Gastrocnemius medialis (tissue), 4 donors: ENCODE results near the gene ZNF556. TPM values are rescaled to one million over a fixed set of nuclear protein-coding genes. Genes with fewer than 3 reads are reported as not detected.
A peak's percentile ranks its signal among the peaks of the same experiment; 100 is the strongest.
"Not testable (repeated sequence)": the region's sequence is repeated elsewhere in the genome, so short reads cannot be mapped to it uniquely, and the experiment has no call there.

Source experiments
- ATAC-seq, 2 donors: fragments of 150-250 bp; one replicate each; pipeline ENCODE4 v1.9.1; 2016
- DNase-seq, 2 donors: peaks; one replicate each; pipeline ENCODE4 v3.0.0-alpha.2; 2019
- H3K27ac ChIP-seq, 4 donors: fragments of 200-600 bp; sonication (generic); 1 replicate in 1 of 4; 2 replicates in 3 of 4; pipeline ENCODE4 v1.5.1; 2016 to 2018; ENCODE audit warnings: mild to moderate bottlenecking in 2 of 4, moderate library complexity in 1 of 4
- H3K27me3 ChIP-seq, 3 donors: fragments of 200-600 bp; sonication (generic) in 2 of 3; 1 replicate in 1 of 3; 2 replicates in 2 of 3; pipeline versions ENCODE4 v1.5.1 to v1.6.0; 2016 to 2019; ENCODE audit warnings: mild to moderate bottlenecking in 1 of 3, moderate library complexity in 1 of 3
- H3K36me3 ChIP-seq, 2 donors: fragments of 200-600 bp; sonication (generic) in 1 of 2; one replicate each; pipeline ENCODE4 v1.5.1; 2017 to 2018
- H3K4me1 ChIP-seq, 2 donors: fragments of 200-600 bp; sonication (generic) in 1 of 2; one replicate each; pipeline ENCODE4 v1.5.1; 2016 to 2017; ENCODE audit warnings: mild to moderate bottlenecking in 2 of 2
- H3K4me3 ChIP-seq, 4 donors: fragments of 200-600 bp; sonication (generic) in 3 of 4; 1 replicate in 1 of 4; 2 replicates in 3 of 4; pipeline ENCODE4 v1.5.1; 2016 to 2019; ENCODE audit warnings: mild to moderate bottlenecking in 2 of 4
- H3K9me3 ChIP-seq, 3 donors: fragments of 200-600 bp; sonication (generic) in 2 of 3; 1 replicate in 1 of 3; 2 replicates in 2 of 3; pipeline ENCODE4 v1.5.1; 2016 to 2019
- POLR2A ChIP-seq, 2 donors: fragments of 450-650 bp; IDR thresholded peaks; one replicate each; pipeline ENCODE4 v1.6.1; 2017; ENCODE audit warnings: antibody characterized with exemption in 2 of 2, mild to moderate bottlenecking in 2 of 2, moderate library complexity in 2 of 2
- in situ Hi-C, 4 donors: fragments of 200-750 bp; cut with MboI; loops; one replicate each; pipeline versions ENCODE4 v1.15.0 to v1.8.0; 2017; ENCODE audit warnings: low sequenced_read_pairs in 4 of 4
- intact Hi-C: fragments of 100-400 bp; cut with DNase I; formaldehyde crosslinking; loops from one replicate; pipeline ENCODE4 v1.15.1; 2023; ENCODE audit warnings: low total_unique reads
- total RNA-seq, 4 donors: library from RNA; depleted of rRNA; stranded (reverse); fragments of >200 nt; gene quantifications; one replicate each; pipeline versions ENCODE4 v1.1.0 to v1.2.3, GENCODE V29; 2016
- TF ChIP-seq, protein P1 (sequence below), 5 experiments: fragments of 450-650 bp in 3 of 5; fragments of 200-600 bp in 2 of 5; sonication (generic) in 2 of 5; IDR thresholded peaks in 4 of 5; conservative IDR thresholded peaks in 1 of 5; 1 replicate in 4 of 5; 2 replicates in 1 of 5; pipeline ENCODE4 v1.5.1; 2016 to 2019; ENCODE audit warnings: antibody characterized with exemption in 5 of 5, mild to moderate bottlenecking in 3 of 5, moderate library complexity in 3 of 5

ZNF556 gene
- total RNA-seq, 4 donors from 2014 or later: 0.26 to 0.34 TPM; not detected in 2

DNA sequence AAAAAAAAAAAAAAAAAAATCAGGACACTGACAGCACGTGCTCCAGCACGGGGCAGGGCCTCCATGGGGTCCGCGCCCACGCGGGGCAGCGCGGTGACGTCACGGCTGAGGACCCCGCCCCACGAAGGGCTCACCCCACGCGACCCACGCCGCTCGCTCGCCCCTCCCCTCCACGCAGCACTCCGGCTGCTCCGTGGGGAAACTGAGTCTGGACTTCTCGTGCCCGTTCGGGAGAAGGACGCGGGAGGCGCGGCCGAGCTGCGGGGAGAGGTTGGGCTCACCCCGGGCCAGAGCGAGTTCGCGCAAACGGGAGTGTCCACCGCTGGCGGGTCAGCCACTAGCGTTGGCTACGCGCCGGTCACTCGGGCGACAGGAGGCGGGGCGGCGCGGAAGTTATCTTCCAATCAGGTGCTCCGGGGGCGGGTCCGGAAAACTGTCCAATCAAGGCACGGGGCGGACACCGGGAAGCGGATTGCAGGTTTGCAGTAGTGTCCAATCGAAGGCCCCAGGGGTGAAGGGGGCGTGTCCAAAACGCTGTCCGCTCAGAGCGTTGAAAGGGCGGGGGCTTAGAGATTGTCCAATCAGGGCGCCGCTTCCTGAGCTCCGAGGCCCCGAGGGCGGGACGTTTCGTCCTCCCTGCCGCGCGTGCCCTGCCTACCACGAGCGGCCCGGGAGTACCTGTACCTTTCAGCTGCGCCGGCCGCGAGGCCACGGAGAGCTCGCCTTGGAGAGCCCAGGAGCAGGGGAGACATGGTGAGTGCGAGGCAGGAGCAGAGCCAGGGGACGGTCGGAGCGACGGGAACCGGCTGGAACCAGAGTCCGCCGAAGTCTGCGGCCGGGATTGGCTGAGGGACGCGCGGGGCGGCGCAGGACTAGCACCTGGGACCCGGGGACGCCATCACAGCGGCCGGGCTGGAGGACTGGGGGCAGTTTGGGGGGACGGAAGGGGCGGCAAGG, 33.4 kb downstream of the ZNF556 start, which contains the start of gene ZNF57:
ZNF57 (plus strand) TSS at position 633 of the 957 bp plus-strand sequence; CDS start at position 751, 118 bp downstream.
- Histone ChIP-seq H3K36me3 (no peaks in the 10 kb centered on the region), H3K4me3 (peak within 1 kb of the TSS; percentile 71 to 88 (median 84)), H3K4me1 (peaks cover 8 to 10% of the 10 kb centered on the region in 2 donors), H3K9me3 (no peaks in the 10 kb centered on the region), H3K27me3 (no peaks in the 10 kb centered on the region), H3K27ac (peak within 1 kb of the TSS; percentile 71 to 82 (median 76))
- DNase-seq (peak; percentile 99), ATAC-seq (peak; percentile 100)
- intact Hi-C loops: loop anchor here (2.0 kb wide), 2 partner anchors 50 to 54 kb away; no protein-coding TSS in a partner anchor
- TF ChIP-seq, protein P1, sequence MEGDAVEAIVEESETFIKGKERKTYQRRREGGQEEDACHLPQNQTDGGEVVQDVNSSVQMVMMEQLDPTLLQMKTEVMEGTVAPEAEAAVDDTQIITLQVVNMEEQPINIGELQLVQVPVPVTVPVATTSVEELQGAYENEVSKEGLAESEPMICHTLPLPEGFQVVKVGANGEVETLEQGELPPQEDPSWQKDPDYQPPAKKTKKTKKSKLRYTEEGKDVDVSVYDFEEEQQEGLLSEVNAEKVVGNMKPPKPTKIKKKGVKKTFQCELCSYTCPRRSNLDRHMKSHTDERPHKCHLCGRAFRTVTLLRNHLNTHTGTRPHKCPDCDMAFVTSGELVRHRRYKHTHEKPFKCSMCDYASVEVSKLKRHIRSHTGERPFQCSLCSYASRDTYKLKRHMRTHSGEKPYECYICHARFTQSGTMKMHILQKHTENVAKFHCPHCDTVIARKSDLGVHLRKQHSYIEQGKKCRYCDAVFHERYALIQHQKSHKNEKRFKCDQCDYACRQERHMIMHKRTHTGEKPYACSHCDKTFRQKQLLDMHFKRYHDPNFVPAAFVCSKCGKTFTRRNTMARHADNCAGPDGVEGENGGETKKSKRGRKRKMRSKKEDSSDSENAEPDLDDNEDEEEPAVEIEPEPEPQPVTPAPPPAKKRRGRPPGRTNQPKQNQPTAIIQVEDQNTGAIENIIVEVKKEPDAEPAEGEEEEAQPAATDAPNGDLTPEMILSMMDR (IDR thresholded peaks at IDR 0.05 in 4 of 5, conservative IDR thresholded peaks at IDR 0.05 in 1 of 5): no peak
- peak; percentile 42 to 52 for TF ChIP-seq POLR2A (IDR thresholded peaks at IDR 0.05)
- in situ Hi-C loops: no loop called here

DNA sequence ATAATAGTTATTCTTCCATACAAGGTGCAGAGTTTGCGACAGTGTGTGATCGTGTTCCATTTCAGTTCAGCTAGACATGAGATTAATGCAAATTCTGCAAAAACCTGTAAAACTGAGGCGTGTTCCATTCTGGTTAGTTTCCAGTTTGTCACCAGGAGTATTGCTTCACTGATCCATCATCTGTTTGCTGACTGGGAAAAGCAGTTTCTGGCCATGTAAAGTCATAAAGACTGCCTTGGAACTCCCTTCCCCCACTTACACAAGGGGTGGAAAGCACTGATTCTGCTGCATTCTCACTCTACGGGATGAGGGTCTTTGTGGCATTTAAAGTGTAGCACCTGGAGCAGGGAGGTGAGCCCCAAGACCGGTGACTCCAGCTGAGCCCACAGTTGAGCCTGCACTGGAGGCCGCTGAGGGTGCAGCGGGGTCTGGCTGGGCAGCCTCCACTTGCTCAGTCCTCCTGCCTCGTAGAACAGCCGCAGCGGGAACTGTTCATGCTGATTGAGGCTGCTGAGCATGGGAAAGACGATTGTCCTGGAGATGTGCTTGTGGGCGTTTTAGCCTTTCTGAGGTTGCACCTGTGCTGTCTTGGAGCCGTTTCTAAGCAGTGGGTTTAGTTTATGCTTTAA, 35.6 kb downstream of the ZNF556 start:
- no peaks in the 10 kb centered on the region for H3K9me3 ChIP-seq
- DNase-seq (no peak), ATAC-seq (no peak)
- no peaks in the 10 kb centered on the region for H3K36me3 ChIP-seq
- TF ChIP-seq POLR2A (IDR thresholded peaks at IDR 0.05): no peak
- H3K27ac ChIP-seq: no peak overlapping the region
- in situ Hi-C loops (no loop called here), intact Hi-C loops (no loop called here)
- no peak overlapping the region for H3K4me3 ChIP-seq
- peaks cover 8 to 10% of the 10 kb centered on the region in 2 donors for H3K4me1 ChIP-seq
- H3K27me3 ChIP-seq: no peaks in the 10 kb centered on the region

DNA sequence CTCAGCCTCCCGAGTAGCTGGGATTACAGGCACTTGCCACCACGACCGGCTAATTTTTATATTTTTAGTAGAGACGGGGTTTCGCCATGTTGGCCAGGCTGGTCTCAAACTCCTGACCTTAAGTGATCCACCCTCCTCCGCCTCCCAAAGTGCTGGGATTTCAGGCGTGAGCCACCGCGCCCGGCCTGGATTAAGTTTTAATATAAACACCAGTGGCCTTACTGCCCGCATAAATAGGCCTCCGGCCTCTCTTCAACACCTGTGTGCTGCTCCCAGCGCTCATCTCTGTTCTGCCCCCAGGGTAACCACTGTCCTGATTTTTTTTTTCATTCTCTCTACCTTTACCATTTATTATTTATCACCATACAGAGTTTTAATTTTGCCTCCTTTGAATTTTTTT, 36.2 kb downstream of the ZNF556 start:
- intact Hi-C loops, in situ Hi-C loops, H3K27ac ChIP-seq, DNase-seq, H3K4me1 ChIP-seq, H3K36me3 ChIP-seq, H3K27me3 ChIP-seq, H3K9me3 ChIP-seq, H3K4me3 ChIP-seq, ATAC-seq: not testable (repeated sequence)

DNA sequence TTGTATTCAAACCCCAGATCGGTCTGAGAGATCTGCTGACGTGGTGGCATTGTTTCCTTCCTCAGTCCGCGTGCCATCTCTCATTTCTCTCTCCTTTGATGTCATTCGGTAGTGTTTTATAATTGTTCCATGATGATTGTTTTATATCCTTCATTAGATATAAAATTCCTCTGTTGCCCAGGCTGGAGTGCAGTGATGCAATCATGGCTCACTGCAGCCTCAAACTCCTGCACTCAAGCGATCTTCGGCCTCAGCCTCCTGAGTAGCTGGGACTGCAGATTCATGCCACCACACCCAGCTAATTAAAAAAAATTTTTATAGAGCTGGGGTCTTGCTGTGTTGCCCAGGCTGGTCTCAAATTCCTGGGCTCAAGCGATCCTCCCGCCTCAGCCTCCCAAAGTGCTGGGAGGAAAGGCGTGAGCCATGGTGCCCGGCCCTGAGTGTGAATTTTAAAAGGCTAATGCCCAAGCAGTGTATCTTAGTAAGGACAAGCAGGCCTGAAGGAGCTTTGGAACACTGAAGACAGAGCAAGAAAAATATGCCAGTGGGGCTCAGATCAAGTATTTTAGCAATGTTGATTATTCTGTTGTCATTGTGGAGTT, 38.9 kb downstream of the ZNF556 start:
- DNase-seq (no peak), ATAC-seq (no peak)
- H3K36me3 ChIP-seq: no peaks in the 10 kb centered on the region
- no peak overlapping the region for H3K4me3 ChIP-seq
- intact Hi-C loops (no loop called here), in situ Hi-C loops (no loop called here)
- H3K4me1 ChIP-seq: peaks cover 8% of the 10 kb centered on the region in 2 donors
- no peak overlapping the region for H3K27ac ChIP-seq
- H3K9me3 ChIP-seq: no peaks in the 10 kb centered on the region
- no peaks in the 10 kb centered on the region for H3K27me3 ChIP-seq
- TF ChIP-seq, protein P1 (IDR thresholded peaks at IDR 0.05 in 4 of 5, conservative IDR thresholded peaks at IDR 0.05 in 1 of 5): no peak
- no peak for TF ChIP-seq POLR2A (IDR thresholded peaks at IDR 0.05)

DNA sequence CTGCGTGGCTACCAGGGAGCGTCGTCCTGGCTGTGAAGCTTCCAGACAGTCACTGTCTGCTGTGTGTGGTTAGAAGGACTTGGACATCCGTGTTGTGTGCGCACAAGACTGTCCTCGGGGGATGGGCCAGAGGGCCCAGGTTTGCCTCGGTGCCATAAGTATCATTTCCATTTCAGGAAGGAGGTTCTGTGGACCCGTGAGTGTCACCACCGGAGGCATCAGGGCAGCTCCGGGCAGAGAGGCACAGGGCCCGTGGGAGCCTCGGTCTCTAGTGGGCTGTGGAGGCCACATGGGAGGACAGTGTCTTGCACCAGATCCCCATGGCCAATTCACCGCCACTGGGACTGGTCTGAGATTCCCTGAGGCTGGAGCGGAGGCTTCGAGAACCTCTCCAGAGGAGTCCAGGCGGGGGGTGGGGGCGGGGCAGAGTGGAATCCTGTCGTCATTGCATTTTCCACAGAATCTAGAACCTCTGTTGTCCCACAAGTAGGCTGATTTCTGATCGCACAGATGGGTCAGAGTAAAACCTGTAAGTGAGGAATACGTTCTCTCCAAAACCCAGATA, 39.6 kb downstream of the ZNF556 start:
- DNase-seq: no peak
- no peak for TF ChIP-seq POLR2A (IDR thresholded peaks at IDR 0.05)
- TF ChIP-seq, protein P1 (IDR thresholded peaks at IDR 0.05 in 4 of 5, conservative IDR thresholded peaks at IDR 0.05 in 1 of 5): no peak
- Histone ChIP-seq H3K9me3 (no peaks in the 10 kb centered on the region), H3K27me3 (no peaks in the 10 kb centered on the region), H3K36me3 (no peaks in the 10 kb centered on the region), H3K4me3 (no peak overlapping the region), H3K4me1 (peaks cover 1 to 2% of the 10 kb centered on the region in 2 donors), H3K27ac (no peak overlapping the region)
- in situ Hi-C loops (no loop called here), intact Hi-C loops (no loop called here)
- ATAC-seq: no peak
